ENCODE measurements around the gene SFMBT2. TPM values are rescaled to one million over a fixed set of nuclear protein-coding genes. Genes with fewer than 3 reads are reported as not detected.

SFMBT2 gene
- total and polyA plus RNA-seq, 2 of the 4 experiments (the other 2 are of a cell fraction) = 0.70 to 1.3 TPM

- Histone ChIP-seq H2BK120ac (ENCODE audit: low read depth, low read length) (no peak overlapping the region), H3K4ac (ENCODE audit: low read depth, low read length) (no peak overlapping the region), H3K18ac (ENCODE audit: low read depth, low read length) (no peak overlapping the region), H3K23ac (ENCODE audit: low read depth, low read length) (no peak overlapping the region), H3K4me2 (ENCODE audit: low read depth, low read length) (no peak overlapping the region), H3K56ac (ENCODE audit: extremely low read depth, insufficient read depth, low read length) (no peak overlapping the region), H3K4me3 (ENCODE audit: insufficient read depth, low read depth, low read length) (no peak overlapping the region), H3K14ac (replicated peaks; ENCODE audit: low read depth, low read length) (no peak overlapping the region), H2AK5ac (ENCODE audit: low read depth, low read length) (no peak overlapping the region), H4K20me1 (ENCODE audit: insufficient read depth, low read length) (no peaks in the 10 kb centered on the region), H4K5ac (ENCODE audit: low read depth, low read length) (no peak overlapping the region), H4K91ac (ENCODE audit: insufficient read depth, low read depth, low read length) (no peak overlapping the region), H2BK5ac (ENCODE audit: low read depth, low read length, poor library complexity, severe bottlenecking) (no peak overlapping the region), H3K4me1 (ENCODE audit: control insufficient read depth, insufficient read depth, low read length) (no peaks in the 10 kb centered on the region), H3K27me3 (ENCODE audit: control insufficient read depth, insufficient read depth, low read length) (no peaks in the 10 kb centered on the region), H3K27ac (ENCODE audit: insufficient read depth, low read length) (no peak overlapping the region), H3K9ac (ENCODE audit: low read depth, low read length) (no peak overlapping the region), H2BK20ac (ENCODE audit: low read depth, low read length) (no peak overlapping the region), H3K79me1 (ENCODE audit: low read depth in 1 of 2, low read length in 2 of 2) (no peaks in the 10 kb centered on the region), H4K8ac (ENCODE audit: low read depth in 2 of 2, low read length in 2 of 2) (no peak overlapping the region), H2BK15ac (ENCODE audit: low read depth, low read length) (no peak overlapping the region), H3K9me3 (ENCODE audit: control insufficient read depth, insufficient read depth, low read length) (peaks cover 1% of the 10 kb centered on the region; the same call in 1 of the 2 replicates), H3K9me1 (ENCODE audit: insufficient read depth, low read length) (no peaks in the 10 kb centered on the region), H2AFZ (replicated peaks; ENCODE audit: low read length, poor library complexity) (no peak overlapping the region), H3K36me3 (ENCODE audit: control insufficient read depth, insufficient read depth, low read length) (no peaks in the 10 kb centered on the region), H2AK9ac (replicated peaks; ENCODE audit: low read depth, low read length, poor library complexity) (no peak overlapping the region)
- dilution Hi-C loops (cut with HindIII; ENCODE audit: low sequenced_read_pairs, unreplicated experiment) = no loop called here
- in situ Hi-C loops (cut with MboI; ENCODE audit: low sequenced_read_pairs) = no loop called here
- ChIA-PET POLR2A (ENCODE audit: unreplicated experiment) (no interaction called here), CTCF (no interaction called here)
- BruUV-seq (replicated peaks) = no TSS peak
- intact Hi-C loops (cut with micrococcal nuclease) = no loop called here
- no peak for TF ChIP-seq BHLHE40 (IDR thresholded peaks at IDR 0.05; ENCODE audit: low read depth, low read length)
- no peak for TF ChIP-seq RFX5 (IDR thresholded peaks at IDR 0.05; ENCODE audit: low read depth, low read length)
- TF ChIP-seq USF2 (IDR thresholded peaks at IDR 0.05; ENCODE audit: low read depth, low read length) = no peak
- no peak for TF ChIP-seq MAFK (IDR thresholded peaks at IDR 0.05; ENCODE audit: low read depth, low read length)
- no peak for TF ChIP-seq MXI1 (IDR thresholded peaks at IDR 0.05; ENCODE audit: borderline replicate concordance, low read depth, low read length)
- TF ChIP-seq ELK1 (IDR thresholded peaks at IDR 0.05; ENCODE audit: borderline replicate concordance, low read depth, low read length) = no peak
- TF ChIP-seq CHD1 (IDR thresholded peaks at IDR 0.05; ENCODE audit: low read depth, low read length) = no peak
- no peak for TF ChIP-seq RCOR1 (IDR thresholded peaks at IDR 0.05; ENCODE audit: insufficient replicate concordance, low read length)
- TF ChIP-seq CEBPB (IDR thresholded peaks at IDR 0.05; ENCODE audit: low read depth, low read length) = no peak
- ATAC-seq (ENCODE audit: low read depth) (no peak), DNase-seq (no peak)
Observed at GRCh38 chr10:7135188-7135587, 275.6 kb downstream of the SFMBT2 start.

Measured in IMR-90 (cell line).